WTC11 (cell line): Measurements from ENCODE around the gene EPGN.

Experiments
- CTCF ChIP-seq: fragments of 200-600 bp; IDR thresholded peaks from 2 replicates; pipeline ENCODE4 v1.8.0; 2022; ENCODE audit warnings: antibody characterized with exemption
- FOXP1 ChIP-seq: sonication (generic); formaldehyde crosslinking; IDR thresholded peaks from 2 replicates; pipeline ENCODE4 v1.8.0; 2022; ENCODE audit warnings: missing genetic modification reagents, mild to moderate bottlenecking, moderate library complexity, borderline replicate concordance
- KAT7 ChIP-seq: sonication (generic); formaldehyde crosslinking; IDR thresholded peaks from 2 replicates; pipeline ENCODE4 v1.8.1; 2023; ENCODE audit warnings: missing genetic modification reagents, mild to moderate bottlenecking, borderline replicate concordance
- NFE2L1 ChIP-seq: sonication (generic); formaldehyde crosslinking; IDR thresholded peaks from 2 replicates; pipeline ENCODE4 v1.8.1; 2023; ENCODE audit warnings: missing genetic modification reagents
- NFYB ChIP-seq: sonication (generic); formaldehyde crosslinking; conservative IDR thresholded peaks from 2 replicates; pipeline ENCODE4 v1.8.0; 2022; ENCODE audit warnings: low read depth, missing genetic modification reagents
- NR2C2 ChIP-seq: sonication (generic); formaldehyde crosslinking; IDR thresholded peaks from 2 replicates; pipeline ENCODE4 v1.8.0; 2022; ENCODE audit warnings: mild to moderate bottlenecking, missing genetic modification reagents
- NR3C1 ChIP-seq: sonication (generic); formaldehyde crosslinking; conservative IDR thresholded peaks from 2 replicates; pipeline ENCODE4 v1.8.1; 2023; ENCODE audit warnings: low read depth, mild to moderate bottlenecking, missing genetic modification reagents
- SMAD4 ChIP-seq: sonication (generic); formaldehyde crosslinking; IDR thresholded peaks from 2 replicates; pipeline ENCODE4 v1.8.0; 2022; ENCODE audit warnings: mild to moderate bottlenecking, missing genetic modification reagents
- SOX15 ChIP-seq: fragments of 250-450 bp; sonication (Bioruptor Pico); IDR thresholded peaks from 2 replicates; pipeline ENCODE4 v1.9.0; 2021; ENCODE audit warnings: mild to moderate bottlenecking
- USF1 ChIP-seq: sonication (generic); formaldehyde crosslinking; IDR thresholded peaks from 2 replicates; pipeline ENCODE4 v1.8.0; 2022; ENCODE audit warnings: mild to moderate bottlenecking, missing genetic modification reagents
- ZBTB43 ChIP-seq: sonication (generic); formaldehyde crosslinking; IDR thresholded peaks from 2 replicates; pipeline ENCODE4 v1.8.1; 2023; ENCODE audit warnings: mild to moderate bottlenecking, missing genetic modification reagents
- ZNF263 ChIP-seq: sonication (generic); formaldehyde crosslinking; IDR thresholded peaks from 2 replicates; pipeline ENCODE4 v1.8.1; 2022; ENCODE audit warnings: low read depth, mild to moderate bottlenecking, moderate library complexity, missing genetic modification reagents
- ZNF425 ChIP-seq: fragments of 250-450 bp; sonication (Bioruptor Pico); conservative IDR thresholded peaks from 2 replicates; pipeline ENCODE4 v1.9.0; 2021; ENCODE audit warnings: mild to moderate bottlenecking

GRCh38 chr4:74308215-74308614, at the start of gene EPGN:
- TF ChIP-seq CTCF (no peak), ZNF263 (CRISPR knock-in tag) (no peak), SMAD4 (CRISPR knock-in tag) (no peak), NFE2L1 (CRISPR knock-in tag) (no peak), USF1 (no peak), KAT7 (CRISPR knock-in tag) (no peak), ZNF425 (CRISPR knock-in tag) (no peak), NR2C2 (CRISPR knock-in tag) (no peak), NR3C1 (CRISPR knock-in tag) (no peak), FOXP1 (CRISPR knock-in tag) (no peak), ZBTB43 (CRISPR knock-in tag) (no peak), NFYB (no peak), SOX15 (CRISPR knock-in tag) (no peak)
